Prostate gland (tissue), 2 donors: ENCODE results near the gene TTC27.

Experiments
- POLR2A ChIP-seq: fragments of 450-650 bp; IDR thresholded peaks from one replicate; pipeline ENCODE4 v1.6.1; 2016; ENCODE audit warnings: antibody characterized with exemption, mild to moderate bottlenecking
- TF ChIP-seq, protein P1 (sequence below), 4 experiments: fragments of 200-600 bp in 2 of 4; fragments of 450-650 bp in 2 of 4; sonication (generic) in 2 of 4; IDR thresholded peaks; 1 replicate in 3 of 4; 2 replicates in 1 of 4; pipeline ENCODE4 v1.5.1; 2016 to 2019; ENCODE audit warnings: antibody characterized with exemption in 4 of 4, mild to moderate bottlenecking in 2 of 4, moderate library complexity in 2 of 4

GRCh38 chr2:32701806-32702205 is 74.0 kb downstream of the TTC27 start:
- TF ChIP-seq, protein P1, sequence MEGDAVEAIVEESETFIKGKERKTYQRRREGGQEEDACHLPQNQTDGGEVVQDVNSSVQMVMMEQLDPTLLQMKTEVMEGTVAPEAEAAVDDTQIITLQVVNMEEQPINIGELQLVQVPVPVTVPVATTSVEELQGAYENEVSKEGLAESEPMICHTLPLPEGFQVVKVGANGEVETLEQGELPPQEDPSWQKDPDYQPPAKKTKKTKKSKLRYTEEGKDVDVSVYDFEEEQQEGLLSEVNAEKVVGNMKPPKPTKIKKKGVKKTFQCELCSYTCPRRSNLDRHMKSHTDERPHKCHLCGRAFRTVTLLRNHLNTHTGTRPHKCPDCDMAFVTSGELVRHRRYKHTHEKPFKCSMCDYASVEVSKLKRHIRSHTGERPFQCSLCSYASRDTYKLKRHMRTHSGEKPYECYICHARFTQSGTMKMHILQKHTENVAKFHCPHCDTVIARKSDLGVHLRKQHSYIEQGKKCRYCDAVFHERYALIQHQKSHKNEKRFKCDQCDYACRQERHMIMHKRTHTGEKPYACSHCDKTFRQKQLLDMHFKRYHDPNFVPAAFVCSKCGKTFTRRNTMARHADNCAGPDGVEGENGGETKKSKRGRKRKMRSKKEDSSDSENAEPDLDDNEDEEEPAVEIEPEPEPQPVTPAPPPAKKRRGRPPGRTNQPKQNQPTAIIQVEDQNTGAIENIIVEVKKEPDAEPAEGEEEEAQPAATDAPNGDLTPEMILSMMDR (IDR thresholded peaks at IDR 0.05): no peak
- no peak for TF ChIP-seq POLR2A
